H9 (cell line): ENCODE measurements around the gene TRAFD1. TPM values are rescaled to one million over a fixed set of nuclear protein-coding genes. Genes with fewer than 3 reads are reported as not detected.

Source experiments
- DNase-seq: peaks from one replicate; pipeline ENCODE4 v3.0.0-alpha.2; 2017
- H2AFZ ChIP-seq: one replicate; pipeline ENCODE4 v1.6.1; 2013; ENCODE audit warnings: mild to moderate bottlenecking, low read length, control low read depth, moderate library complexity
- H2AK5ac ChIP-seq: 2 replicates; pipeline ENCODE4 v1.6.1; 2013; ENCODE audit warnings: low read length, control low read depth, mixed read lengths; ENCODE audit not compliant: insufficient read length
- H2BK120ac ChIP-seq: one replicate; pipeline ENCODE4 v1.6.1; 2013; ENCODE audit warnings: low read depth, mild to moderate bottlenecking, low read length, control low read depth, inconsistent platforms; ENCODE audit not compliant: poor library complexity, severe bottlenecking
- H2BK12ac ChIP-seq: 2 replicates; pipeline ENCODE4 v1.6.1; 2013; ENCODE audit warnings: low read length, control low read depth, mixed read lengths, low read depth; ENCODE audit not compliant: insufficient read length
- H2BK15ac ChIP-seq: 2 replicates; pipeline ENCODE4 v1.6.1; 2013; ENCODE audit warnings: low read depth, low read length, control low read depth
- H2BK20ac ChIP-seq: one replicate; pipeline ENCODE4 v1.6.1; 2013; ENCODE audit warnings: low read depth, mild to moderate bottlenecking, low read length, control low read depth, inconsistent platforms; ENCODE audit not compliant: poor library complexity, severe bottlenecking
- H2BK5ac ChIP-seq: 2 replicates; pipeline ENCODE4 v1.6.1; 2013; ENCODE audit warnings: low read length, control low read depth, mixed read lengths; ENCODE audit not compliant: insufficient read length
- H3K14ac ChIP-seq: 2 replicates; pipeline ENCODE4 v1.6.1; 2013; ENCODE audit warnings: low read length, control low read depth; ENCODE audit not compliant: insufficient read depth
- H3K18ac ChIP-seq: 2 replicates; pipeline ENCODE4 v1.6.1; 2013; ENCODE audit warnings: low read depth, mild to moderate bottlenecking, mixed read lengths, low read length, control low read depth; ENCODE audit not compliant: insufficient read length
- H3K23ac ChIP-seq: 2 replicates; pipeline ENCODE4 v1.6.1; 2013; ENCODE audit warnings: low read length, control low read depth, mixed read lengths, low read depth; ENCODE audit not compliant: insufficient read length
- H3K23me2 ChIP-seq: 2 replicates; pipeline ENCODE4 v1.6.1; 2013; ENCODE audit warnings: low read depth, mild to moderate bottlenecking, mixed read lengths, low read length, control low read depth; ENCODE audit not compliant: insufficient read length, poor library complexity, severe bottlenecking
- H3K27ac ChIP-seq: 2 replicates; pipeline ENCODE4 v1.5.1; 2013; ENCODE audit warnings: low read length, control low read depth, mixed read lengths, low read depth; ENCODE audit not compliant: insufficient read length
- H3K27me3 ChIP-seq: 2 replicates; pipeline ENCODE4 v1.6.1; 2013; ENCODE audit warnings: low read length, control low read depth, inconsistent platforms; ENCODE audit not compliant: insufficient read depth
- H3K4ac ChIP-seq: 2 replicates; pipeline ENCODE4 v1.6.1; 2013; ENCODE audit warnings: low read depth, mild to moderate bottlenecking, control low read depth, inconsistent platforms, low read length, moderate library complexity
- H3K4me1 ChIP-seq: 2 replicates; pipeline ENCODE4 v1.6.1; 2013; ENCODE audit warnings: low read length, control low read depth, inconsistent platforms; ENCODE audit not compliant: insufficient read depth
- H3K4me2 ChIP-seq: 2 replicates; pipeline ENCODE4 v1.6.1; 2013; ENCODE audit warnings: low read length, control low read depth, mixed read lengths; ENCODE audit not compliant: insufficient read length, insufficient read depth
- H3K56ac ChIP-seq: 2 replicates; pipeline ENCODE4 v1.6.1; 2013; ENCODE audit warnings: low read depth, mild to moderate bottlenecking, mixed read lengths, low read length, control low read depth; ENCODE audit not compliant: insufficient read length
- H3K79me1 ChIP-seq: 2 replicates; pipeline ENCODE4 v1.6.1; 2013; ENCODE audit warnings: low read depth, mild to moderate bottlenecking, moderate library complexity, low read length, control low read depth, inconsistent platforms; ENCODE audit not compliant: insufficient read depth, poor library complexity, severe bottlenecking
- H3K79me2 ChIP-seq: 2 replicates; pipeline ENCODE4 v1.6.1; 2013; ENCODE audit warnings: low read length, control low read depth, inconsistent platforms; ENCODE audit not compliant: insufficient read depth
- H3K9ac ChIP-seq: 2 replicates; pipeline ENCODE4 v1.6.1; 2013; ENCODE audit warnings: low read length, control low read depth, mixed read lengths; ENCODE audit not compliant: insufficient read length; ENCODE audit errors: extremely low read depth
- H3K9me3 ChIP-seq: one replicate; pipeline ENCODE4 v1.6.1; 2013; ENCODE audit warnings: low read depth, low read length, inconsistent platforms; ENCODE audit not compliant: control insufficient read depth
- H3T11ph ChIP-seq: one replicate; pipeline ENCODE4 v1.6.1; 2013; ENCODE audit warnings: mild to moderate bottlenecking, low read length, control low read depth, inconsistent platforms
- H4K20me1 ChIP-seq: one replicate; pipeline ENCODE4 v1.6.1; 2013; ENCODE audit not compliant: control insufficient read depth, insufficient read length, insufficient read depth
- H4K5ac ChIP-seq: 2 replicates; pipeline ENCODE4 v1.6.1; 2013; ENCODE audit warnings: low read depth, mild to moderate bottlenecking, mixed read lengths, low read length, control low read depth; ENCODE audit not compliant: insufficient read length
- H4K8ac ChIP-seq: replicated peaks from 2 replicates; pipeline ENCODE4 v1.6.1; 2013; ENCODE audit warnings: low read length, control low read depth, mixed read lengths, low read depth; ENCODE audit not compliant: insufficient read length
- H4K91ac ChIP-seq: 2 replicates; pipeline ENCODE4 v1.6.1; 2013; ENCODE audit warnings: low read depth, mild to moderate bottlenecking, moderate library complexity, mixed read lengths, low read length, control low read depth; ENCODE audit not compliant: insufficient read length
- H3K27ac Mint-ChIP-seq, 3 experiments: 2 replicates in 2 of 3; 3 replicates in 1 of 3; pipeline ENCODE4 v1.8.0; 2020 to 2021; ENCODE audit warnings: mixed read lengths in 3 of 3, mild to moderate bottlenecking in 1 of 3, moderate library complexity in 1 of 3
- H3K27me3 Mint-ChIP-seq: 2 replicates; pipeline ENCODE4 v1.8.0; 2021; ENCODE audit warnings: low read depth, mild to moderate bottlenecking, moderate library complexity, mixed read lengths
- H3K36me3 Mint-ChIP-seq, 3 experiments: 2 replicates in 2 of 3; 3 replicates in 1 of 3; pipeline ENCODE4 v1.8.0; 2020 to 2021; ENCODE audit warnings: low read depth in 3 of 3, mixed read lengths in 3 of 3; ENCODE audit not compliant: insufficient read depth in 1 of 3
- H3K4me1 Mint-ChIP-seq, 2 experiments: 2 replicates each; pipeline ENCODE4 v1.8.0; 2020; ENCODE audit warnings: mixed read lengths in 2 of 2
- H3K4me3 Mint-ChIP-seq, 2 experiments: 2 replicates in 1 of 2; 3 replicates in 1 of 2; pipeline ENCODE4 v1.8.0; 2020 to 2021; ENCODE audit warnings: mild to moderate bottlenecking in 2 of 2, mixed read lengths in 2 of 2, moderate library complexity in 1 of 2
- H3K9me3 Mint-ChIP-seq, 2 experiments: 2 replicates in 1 of 2; 3 replicates in 1 of 2; pipeline ENCODE4 v1.8.0; 2020; ENCODE audit warnings: mild to moderate bottlenecking in 2 of 2, mixed read lengths in 2 of 2, moderate library complexity in 1 of 2
- WGBS: extraction: QIAGEN DNeasy Blood & Tissue Kit; methylation state at CpG from one replicate; pipeline ENCODE4 v1.1.7; 2013; ENCODE audit warnings: missing lambda C conversion rate, low lambda C conversion rate, mixed read lengths; ENCODE audit not compliant: insufficient read length; ENCODE audit errors: extremely low coverage; 5-methylcytosine and 5-hydroxymethylcytosine counted together
- total RNA-seq: library from RNA; stranded (reverse); gene quantifications from 2 replicates; pipeline ENCODE4 v1.2.1, GENCODE V29; 2021
- TF ChIP-seq, protein P1 (sequence below): fragments of 200-600 bp; sonication (generic); conservative IDR thresholded peaks from 3 replicates; pipeline ENCODE4 v1.8.0; 2021; ENCODE audit warnings: antibody characterized with exemption, mild to moderate bottlenecking

TRAFD1 gene
- total RNA-seq, 1 experiment from 2014 or later, result 32.0 TPM

DNA sequence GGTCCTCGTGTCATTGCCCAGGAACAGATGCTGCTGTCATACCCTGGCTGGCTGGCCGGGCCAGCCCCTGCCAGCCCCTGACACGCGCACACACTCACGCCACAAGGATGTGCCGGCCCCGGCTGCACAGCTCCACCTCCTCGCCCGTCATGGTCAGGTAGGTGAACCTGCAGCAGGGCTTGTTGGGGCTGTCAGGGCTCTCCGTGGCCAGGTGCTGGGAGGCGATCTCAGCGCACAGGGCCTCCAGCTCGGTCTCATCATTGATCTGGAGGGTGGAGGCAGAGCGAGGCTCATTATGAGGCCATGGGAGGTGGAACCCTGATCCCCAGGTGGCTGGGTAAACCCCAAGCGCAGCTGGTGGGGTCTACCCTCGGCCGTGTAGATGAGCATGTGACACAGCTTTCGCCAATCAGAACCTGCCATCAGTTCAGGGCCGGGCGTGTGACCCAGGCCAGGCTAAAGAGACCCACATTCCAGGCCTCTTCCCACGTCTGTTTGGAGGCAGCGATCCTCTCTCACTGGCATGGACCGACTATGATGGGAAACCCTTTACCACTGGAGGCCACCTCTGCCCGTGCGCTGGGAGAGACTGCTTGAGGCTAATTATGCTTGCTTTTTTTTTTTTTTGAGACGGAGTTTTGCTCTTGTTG lies 38.8 kb downstream of the TRAFD1 start:
- Histone ChIP-seq H2BK120ac (no peak overlapping the region), H3K79me1 (no peaks in the 10 kb centered on the region), H3K4ac (no peak overlapping the region), H3K4me2 (no peak overlapping the region), H3K79me2 (no peaks in the 10 kb centered on the region), H4K5ac (no peak overlapping the region), H2AK5ac (no peak overlapping the region), H3K14ac (no peak overlapping the region; the same call in 1 of the 2 replicates), H3K23ac (no peak overlapping the region), H2BK15ac (no peak overlapping the region), H3K27me3 (no peaks in the 10 kb centered on the region), H4K8ac (no peak overlapping the region), H3K27ac (no peak overlapping the region), H2BK5ac (no peak overlapping the region), H3K56ac (no peak overlapping the region), H3K18ac (no peak overlapping the region), H4K91ac (no peak overlapping the region), H3K9ac (no peak overlapping the region), H4K20me1 (peaks cover 4% of the 10 kb centered on the region), H2AFZ (no peak overlapping the region), H3K23me2 (no peaks in the 10 kb centered on the region), H3K4me1 (no peaks in the 10 kb centered on the region), H3T11ph (no peak overlapping the region), H2BK12ac (no peak overlapping the region), H3K9me3 (no peaks in the 10 kb centered on the region), H2BK20ac (no peak overlapping the region)
- Mint-ChIP-seq H3K4me1 (0 out of 4 replicates have a peak, but pooled peaks cover 0 to 2% of the 10 kb centered on the region in 2 experiments), H3K9me3 (peaks cover 4% of the 10 kb centered on the region in 2 experiments; a peak in 3 of 5 replicates), H3K36me3 (peaks cover 21 to 39% (median 34%) of the 10 kb centered on the region in 3 experiments), H3K4me3 (no peak overlapping the region), H3K27me3 (peaks cover 1% of the 10 kb centered on the region; the same call in 1 of the 2 replicates), H3K27ac (0 out of 7 replicates have a peak overlapping the region, but pooled peaks of 1 of the 3 experiments have one; percentile 18)
- no CpG with 5 or more reads among the region's 26 CpGs for WGBS
- TF ChIP-seq, protein P1, sequence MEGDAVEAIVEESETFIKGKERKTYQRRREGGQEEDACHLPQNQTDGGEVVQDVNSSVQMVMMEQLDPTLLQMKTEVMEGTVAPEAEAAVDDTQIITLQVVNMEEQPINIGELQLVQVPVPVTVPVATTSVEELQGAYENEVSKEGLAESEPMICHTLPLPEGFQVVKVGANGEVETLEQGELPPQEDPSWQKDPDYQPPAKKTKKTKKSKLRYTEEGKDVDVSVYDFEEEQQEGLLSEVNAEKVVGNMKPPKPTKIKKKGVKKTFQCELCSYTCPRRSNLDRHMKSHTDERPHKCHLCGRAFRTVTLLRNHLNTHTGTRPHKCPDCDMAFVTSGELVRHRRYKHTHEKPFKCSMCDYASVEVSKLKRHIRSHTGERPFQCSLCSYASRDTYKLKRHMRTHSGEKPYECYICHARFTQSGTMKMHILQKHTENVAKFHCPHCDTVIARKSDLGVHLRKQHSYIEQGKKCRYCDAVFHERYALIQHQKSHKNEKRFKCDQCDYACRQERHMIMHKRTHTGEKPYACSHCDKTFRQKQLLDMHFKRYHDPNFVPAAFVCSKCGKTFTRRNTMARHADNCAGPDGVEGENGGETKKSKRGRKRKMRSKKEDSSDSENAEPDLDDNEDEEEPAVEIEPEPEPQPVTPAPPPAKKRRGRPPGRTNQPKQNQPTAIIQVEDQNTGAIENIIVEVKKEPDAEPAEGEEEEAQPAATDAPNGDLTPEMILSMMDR, result no peak
- DNase-seq, result no peak
